ENCODE results near the gene PIK3CD. TPM values are rescaled to one million over a fixed set of nuclear protein-coding genes. Genes with fewer than 3 reads are reported as not detected.

Gene PIK3CD
- total and polyA plus RNA-seq, 4 donors, result 1.8 to 11.3 (median 3.4) TPM

- no peak for TF ChIP-seq REST (IDR thresholded peaks at IDR 0.05)
Observed at GRCh38 chr1:9687874-9688582, 36.5 kb downstream of the PIK3CD start (continued).

GRCh38 chr1:9688599-9688998, 37.1 kb downstream of the PIK3CD start:
- H3K9me3 ChIP-seq (ENCODE audit: control insufficient read depth in 4 of 4, low read length in 3 of 4), result no peaks in the 10 kb centered on the region
- TF ChIP-seq ZBTB33 (IDR thresholded peaks at IDR 0.05) (no peak), FOXA1 (IDR thresholded peaks at IDR 0.05) (no peak), JUND (IDR thresholded peaks at IDR 0.05) (no peak), RAD21 (IDR thresholded peaks at IDR 0.05) (no peak), GABPA (IDR thresholded peaks at IDR 0.05 in 1 of 2, conservative IDR thresholded peaks at IDR 0.05 in 1 of 2) (no peak), NR2F2 (IDR thresholded peaks at IDR 0.05) (no peak), MAX (IDR thresholded peaks at IDR 0.05) (no peak), FOXA2 (IDR thresholded peaks at IDR 0.05) (no peak), YY1 (IDR thresholded peaks at IDR 0.05) (no peak), TAF1 (conservative IDR thresholded peaks at IDR 0.05) (no peak), ATF3 (IDR thresholded peaks at IDR 0.05) (no peak), SP1 (IDR thresholded peaks at IDR 0.05) (no peak), CTCF (IDR thresholded peaks at IDR 0.05; ENCODE audit: low read depth, low read length, missing input control) (no peak), EGR1 (IDR thresholded peaks at IDR 0.05; ENCODE audit: low read depth in 2 of 2) (no peak), HNF4G (IDR thresholded peaks at IDR 0.05) (no peak), RXRA (IDR thresholded peaks at IDR 0.05) (no peak)
- H3K4me1 ChIP-seq (ENCODE audit: control insufficient read depth in 4 of 4, insufficient read depth in 4 of 4, low read length in 3 of 4), result peaks cover 8 to 28% (median 18%) of the 10 kb centered on the region in 4 donors
- no peak overlapping the region for H3K9ac ChIP-seq (ENCODE audit: low read depth in 1 of 2, low read length in 2 of 2)
- no peak overlapping the region for H3K27ac ChIP-seq (ENCODE audit: low read depth in 1 of 2, low read length in 2 of 2)
- H3K4me3 ChIP-seq (ENCODE audit: low read depth in 1 of 3, low read length in 3 of 3), result peak overlapping the region in 2 of 3 donors; percentile 63 to 76
- WGBS, result 51% methylated on average over 14 of the region's 14 CpGs
- DNase-seq (ENCODE audit: low spot score), result no peak
- no peaks in the 10 kb centered on the region for H3K27me3 ChIP-seq (ENCODE audit: control insufficient read depth in 4 of 4, insufficient read depth in 4 of 4, low read length in 3 of 4)
- no peaks in the 10 kb centered on the region for H3K36me3 ChIP-seq (ENCODE audit: control insufficient read depth in 4 of 4, insufficient read depth in 3 of 4, low read depth in 1 of 4, low read length in 3 of 4)

Measured in liver (tissue), 9 donors.